GM19043 (cell line): ENCODE measurements around the gene ABHD16A.
"Not testable (repeated sequence)": the region's sequence is repeated elsewhere in the genome, so short reads cannot be mapped to it uniquely, and the experiment has no call there.

ENCODE experiments used
- ATAC-seq: cut with Tn5 transposase; IDR thresholded peaks from one replicate; pipeline ENCODE4 v1.9.1; 2021; ENCODE audit warnings: low read depth; ENCODE audit not compliant: unreplicated experiment

Gene ABHD16A

DNA sequence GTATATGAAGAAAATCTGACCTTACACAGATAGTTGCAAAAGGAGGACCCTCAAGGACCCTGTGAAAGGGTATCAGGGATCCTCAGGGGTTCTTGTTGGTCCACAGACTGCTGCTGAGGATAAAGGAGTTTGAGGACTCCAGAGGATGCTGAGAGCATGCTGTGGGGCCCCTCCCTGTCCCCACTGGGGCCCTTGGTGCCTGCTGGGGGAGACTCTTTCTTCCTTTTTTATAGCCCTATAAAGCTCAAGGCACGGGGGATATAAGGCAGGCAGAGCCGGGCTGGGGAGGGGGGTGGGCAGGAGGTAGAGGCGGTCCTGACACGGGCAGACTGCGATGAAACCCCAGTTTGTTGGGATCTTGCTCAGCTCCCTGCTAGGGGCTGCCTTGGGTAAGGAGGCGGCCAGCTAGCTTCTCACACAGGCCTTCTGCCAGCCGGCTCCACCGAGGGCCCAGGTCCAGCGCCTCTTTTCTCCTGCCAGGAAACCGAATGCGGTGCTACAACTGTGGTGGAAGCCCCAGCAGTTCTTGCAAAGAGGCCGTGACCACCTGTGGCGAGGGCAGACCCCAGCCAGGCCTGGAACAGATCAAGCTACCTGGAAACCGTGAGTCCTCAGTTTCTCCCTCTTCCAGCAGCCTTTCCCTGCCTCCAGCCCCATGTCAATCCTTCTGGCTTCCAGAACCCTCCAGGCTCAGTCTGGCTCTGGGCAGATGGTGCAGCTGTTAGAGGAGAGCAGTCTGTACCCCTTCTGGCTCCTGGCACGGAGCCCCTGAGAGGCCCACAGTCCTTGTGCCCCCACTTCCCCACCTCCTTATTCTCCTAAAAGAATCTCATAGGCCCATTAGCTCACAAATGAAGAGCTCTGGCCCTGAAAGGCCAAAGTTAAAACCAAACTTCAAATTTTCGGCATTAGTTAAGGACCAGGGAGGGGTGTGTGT lies 12.2 kb upstream of the ABHD16A start, which contains the start of gene LY6G6D:
TSS of gene LY6G6D (plus strand) at position 327 of the 937 bp plus-strand sequence. CDS start at position 335, 8 bp downstream.
- ATAC-seq: no peak

DNA sequence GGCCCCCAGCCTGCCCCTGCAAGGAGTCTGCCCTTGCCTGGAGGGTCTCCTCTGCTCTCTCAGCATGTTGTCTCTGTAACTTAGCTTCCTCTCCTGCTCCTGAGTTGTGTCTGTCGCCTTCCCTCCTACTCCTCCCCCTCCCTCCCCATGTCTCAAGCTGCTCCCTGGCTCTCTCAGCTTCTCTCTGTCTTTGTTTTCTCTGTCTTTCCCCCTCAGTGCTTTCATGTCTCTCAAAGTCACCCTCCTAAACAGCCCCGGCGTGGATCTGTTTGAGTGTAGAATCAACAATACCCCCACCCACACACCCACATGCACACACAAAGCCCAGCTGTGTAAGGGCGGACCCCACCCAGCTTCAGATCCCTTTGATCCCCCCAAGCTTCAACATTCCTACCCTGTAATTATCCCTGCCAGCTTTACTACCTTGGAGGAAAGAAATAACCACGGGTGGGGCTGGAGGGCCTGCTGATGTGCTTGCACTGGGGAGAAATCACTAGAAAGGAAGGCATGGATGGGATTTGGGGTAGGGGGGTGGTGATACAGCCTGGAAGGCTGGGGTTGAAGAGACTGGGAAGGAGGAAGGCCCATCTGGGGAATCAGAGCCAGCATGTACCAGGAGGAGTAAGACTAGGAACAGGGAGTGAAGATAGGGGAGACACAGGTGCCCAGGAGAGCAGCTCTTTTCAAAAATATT lies 11.0 kb upstream of the ABHD16A start:
- no peak for ATAC-seq

DNA sequence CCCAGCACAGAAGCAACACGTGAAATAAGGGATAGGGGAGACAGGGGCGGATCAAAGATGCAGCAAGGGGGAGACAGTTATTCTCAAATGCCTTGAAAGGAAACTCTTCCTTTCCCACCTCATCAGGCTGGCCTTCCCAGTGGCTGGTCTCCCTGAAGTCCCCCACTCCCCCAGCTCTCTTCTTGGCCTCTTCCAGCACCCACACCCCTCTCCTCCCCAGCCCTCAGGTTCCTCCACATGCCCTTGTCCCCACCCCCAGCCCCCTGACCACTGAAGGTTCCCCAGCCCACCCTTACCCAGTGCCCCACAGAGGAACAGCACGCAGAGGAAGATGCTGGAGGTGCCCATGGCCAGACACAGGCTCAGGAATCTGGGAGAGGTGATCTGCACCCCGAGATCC lies 10.3 kb upstream of the ABHD16A start:
- no peak for ATAC-seq

DNA sequence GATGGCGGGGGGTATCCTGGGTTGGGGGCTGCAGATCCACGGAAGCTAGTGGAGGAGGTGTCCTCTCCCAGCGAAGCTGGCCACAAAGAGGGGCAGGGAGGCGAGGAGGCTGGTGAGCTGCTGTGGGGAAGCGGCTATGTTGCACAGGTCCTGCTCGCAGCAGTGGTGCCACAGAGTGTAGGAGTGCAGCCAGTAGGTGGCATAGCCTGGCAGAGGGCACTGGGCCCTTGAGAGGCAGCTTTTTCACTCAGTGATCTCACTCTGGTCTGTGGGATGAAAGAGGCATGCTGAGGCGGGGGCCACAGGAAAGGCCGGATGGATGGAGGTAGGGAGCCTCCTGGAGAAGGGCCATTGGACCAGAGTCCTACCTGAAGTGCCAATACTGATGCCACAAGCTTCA lies 9.2 kb upstream of the ABHD16A start:
- ATAC-seq: no peak

DNA sequence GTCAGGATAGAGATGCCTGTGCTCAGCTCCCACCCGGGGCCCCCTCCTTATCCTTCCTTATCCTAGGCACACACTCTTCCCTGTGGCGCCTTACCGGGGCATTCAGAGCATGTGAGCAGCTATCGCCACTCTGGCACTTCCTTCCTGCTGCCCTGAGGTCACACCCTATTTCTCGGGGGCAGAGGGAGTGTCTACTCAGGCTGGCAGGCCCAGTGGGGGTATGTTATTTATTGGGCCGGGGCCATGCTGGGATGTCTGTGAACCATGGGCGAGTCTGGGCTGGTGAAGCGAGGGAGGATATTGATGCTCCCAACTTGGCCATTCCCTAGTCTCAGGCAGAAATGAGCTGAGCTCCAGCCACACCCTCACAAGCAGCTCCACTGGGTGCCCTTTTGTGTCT lies 8.1 kb upstream of the ABHD16A start:
- no peak for ATAC-seq

DNA sequence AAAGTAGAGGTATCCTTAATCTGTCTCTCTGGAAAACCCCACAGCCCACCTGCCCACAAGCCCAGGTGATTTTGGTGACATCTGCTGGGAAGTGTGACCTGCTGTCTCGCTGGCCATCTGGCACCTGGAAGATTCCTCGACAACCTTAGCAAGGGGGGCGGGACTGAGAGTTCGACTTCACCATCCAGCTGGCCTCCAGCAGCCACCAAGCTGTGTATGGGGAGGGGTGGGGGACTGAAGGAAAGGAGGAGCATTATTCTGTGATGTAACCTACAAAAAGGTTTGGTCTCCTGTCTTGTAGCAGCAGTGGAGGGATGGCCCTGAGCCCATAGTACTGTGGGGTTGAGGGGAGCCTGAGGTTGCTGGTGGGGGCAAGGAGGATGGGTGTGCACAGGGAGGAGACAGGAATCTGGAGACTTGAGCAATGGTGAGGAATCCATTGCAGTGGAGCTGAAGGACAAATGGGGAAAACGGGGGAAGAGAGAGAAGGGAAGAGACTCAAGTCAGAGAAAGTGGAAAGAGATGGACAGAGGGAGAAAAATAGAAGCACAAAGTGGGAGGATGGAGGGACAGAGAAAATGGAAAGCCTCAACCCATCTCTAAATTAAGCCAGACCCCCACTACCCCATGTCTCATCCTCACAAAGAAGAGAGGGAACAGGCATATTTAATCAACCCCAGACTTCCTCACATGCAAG lies 7.5 kb upstream of the ABHD16A start:
- ATAC-seq: no peak

DNA sequence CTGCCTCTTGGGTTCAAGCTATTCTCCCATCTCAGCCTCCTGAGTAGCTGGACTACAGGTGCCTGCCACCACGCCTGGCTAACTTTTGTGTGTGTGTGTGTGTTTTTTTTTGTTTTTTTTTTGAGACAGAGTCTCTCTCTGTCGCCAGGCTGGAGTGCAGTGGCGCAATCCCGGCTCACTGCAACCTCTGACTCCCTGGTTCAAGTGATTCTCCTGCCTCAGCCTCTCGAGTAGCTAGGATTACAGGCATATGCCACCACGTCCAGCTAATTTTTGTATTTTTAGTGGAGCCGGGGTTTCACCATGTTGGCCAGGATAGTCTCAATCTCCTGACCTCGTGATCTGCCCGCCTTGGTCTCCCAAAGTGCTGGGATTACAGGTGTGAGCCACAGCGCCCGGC lies 6.0 kb upstream of the ABHD16A start:
- ATAC-seq: not testable (repeated sequence)

DNA sequence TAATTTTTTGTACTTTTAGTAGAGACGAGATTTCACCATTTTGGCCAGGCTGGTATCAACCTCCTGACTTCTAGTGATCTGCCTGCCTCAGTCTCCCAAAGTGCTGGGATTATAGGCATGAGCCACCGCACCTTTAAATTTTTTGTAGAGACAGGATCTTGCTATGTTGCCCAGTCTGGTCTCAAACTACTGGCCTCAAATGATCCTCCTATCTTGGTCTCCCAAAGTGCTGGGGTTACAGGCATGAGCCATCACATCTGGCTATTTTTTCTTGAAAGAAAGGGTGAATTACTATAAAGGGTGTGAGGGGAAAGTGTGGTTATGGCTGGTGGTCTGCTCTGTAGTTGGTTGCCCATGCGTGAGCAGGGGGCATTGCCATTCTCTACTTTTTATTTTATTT lies 5.1 kb upstream of the ABHD16A start:
- ATAC-seq: no peak

DNA sequence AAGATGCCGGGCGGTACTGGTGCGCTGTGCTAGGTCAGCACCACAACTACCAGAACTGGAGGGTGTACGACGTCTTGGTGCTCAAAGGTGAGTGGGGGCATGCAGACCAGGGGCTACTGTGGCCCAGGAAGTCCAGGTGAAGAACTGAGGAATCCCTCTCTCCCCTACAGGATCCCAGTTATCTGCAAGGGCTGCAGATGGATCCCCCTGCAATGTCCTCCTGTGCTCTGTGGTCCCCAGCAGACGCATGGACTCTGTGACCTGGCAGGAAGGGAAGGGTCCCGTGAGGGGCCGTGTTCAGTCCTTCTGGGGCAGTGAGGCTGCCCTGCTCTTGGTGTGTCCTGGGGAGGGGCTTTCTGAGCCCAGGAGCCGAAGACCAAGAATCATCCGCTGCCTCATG lies 4.6 kb upstream of the ABHD16A start:
- ATAC-seq: no peak

DNA sequence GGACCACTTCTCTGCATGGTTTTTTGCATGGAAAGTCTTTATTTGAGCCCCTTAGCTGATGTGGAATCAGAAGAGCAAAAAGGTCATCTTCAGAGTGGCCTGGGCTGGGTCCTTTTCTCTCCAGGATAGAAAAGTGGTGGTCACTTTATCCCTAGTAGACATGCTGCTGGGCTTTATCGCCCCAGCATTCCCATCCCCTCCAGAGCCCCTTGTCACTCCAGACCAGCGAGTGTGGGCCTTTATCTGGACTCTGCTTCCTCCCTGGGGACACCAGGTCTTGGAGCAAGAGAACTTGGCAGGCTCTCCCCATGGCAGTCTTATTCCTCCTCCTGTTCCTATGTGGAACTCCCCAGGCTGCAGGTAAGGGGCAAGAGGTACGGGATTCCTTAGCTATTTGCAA lies 3.5 kb upstream of the ABHD16A start, which contains the start of gene LY6G6F:
TSS of gene LY6G6F (plus strand) at position 268 of the 400 bp plus-strand sequence. CDS start at position 309, 41 bp downstream.
- no peak for ATAC-seq

DNA sequence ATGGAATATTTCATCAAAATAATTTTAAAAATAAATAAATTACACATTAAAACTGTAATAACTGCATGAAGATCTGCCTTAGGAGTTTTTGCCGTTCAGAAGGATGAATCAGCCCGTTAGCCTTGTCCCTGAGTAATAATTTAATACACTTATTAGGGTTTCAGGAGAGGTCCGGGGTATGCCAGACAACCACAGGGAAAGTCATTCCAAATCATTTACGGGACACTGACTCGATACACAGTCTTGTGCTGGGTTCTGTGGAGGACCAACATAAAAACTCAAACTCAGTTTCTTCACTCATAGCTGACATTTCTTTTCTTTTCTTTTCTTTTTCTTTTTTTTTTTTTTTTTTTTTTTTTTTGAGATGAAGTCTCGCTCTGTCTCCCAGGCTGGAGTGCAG lies 2.8 kb upstream of the ABHD16A start:
- no peak for ATAC-seq

DNA sequence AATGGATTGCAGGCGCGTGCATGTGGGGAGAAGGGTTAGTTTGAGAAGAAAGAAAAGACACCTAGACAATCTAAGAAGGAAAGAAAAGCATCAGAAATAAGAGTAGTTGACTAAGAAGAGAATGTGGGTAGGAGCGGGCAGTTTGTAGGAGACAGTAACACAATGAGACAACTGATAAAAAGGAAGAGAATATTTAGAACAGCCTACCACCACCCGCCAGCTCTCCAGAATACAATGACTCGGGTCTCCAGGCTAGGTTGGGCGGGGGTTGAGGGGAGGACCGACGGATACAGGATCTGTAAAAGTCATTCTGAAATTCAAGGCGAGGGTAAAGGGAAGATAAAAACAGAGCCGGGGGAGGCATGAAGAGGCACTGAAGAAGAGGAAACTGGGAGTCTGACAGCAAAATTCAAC lies 712 bp downstream of the ABHD16A start:
- ATAC-seq: no peak

DNA sequence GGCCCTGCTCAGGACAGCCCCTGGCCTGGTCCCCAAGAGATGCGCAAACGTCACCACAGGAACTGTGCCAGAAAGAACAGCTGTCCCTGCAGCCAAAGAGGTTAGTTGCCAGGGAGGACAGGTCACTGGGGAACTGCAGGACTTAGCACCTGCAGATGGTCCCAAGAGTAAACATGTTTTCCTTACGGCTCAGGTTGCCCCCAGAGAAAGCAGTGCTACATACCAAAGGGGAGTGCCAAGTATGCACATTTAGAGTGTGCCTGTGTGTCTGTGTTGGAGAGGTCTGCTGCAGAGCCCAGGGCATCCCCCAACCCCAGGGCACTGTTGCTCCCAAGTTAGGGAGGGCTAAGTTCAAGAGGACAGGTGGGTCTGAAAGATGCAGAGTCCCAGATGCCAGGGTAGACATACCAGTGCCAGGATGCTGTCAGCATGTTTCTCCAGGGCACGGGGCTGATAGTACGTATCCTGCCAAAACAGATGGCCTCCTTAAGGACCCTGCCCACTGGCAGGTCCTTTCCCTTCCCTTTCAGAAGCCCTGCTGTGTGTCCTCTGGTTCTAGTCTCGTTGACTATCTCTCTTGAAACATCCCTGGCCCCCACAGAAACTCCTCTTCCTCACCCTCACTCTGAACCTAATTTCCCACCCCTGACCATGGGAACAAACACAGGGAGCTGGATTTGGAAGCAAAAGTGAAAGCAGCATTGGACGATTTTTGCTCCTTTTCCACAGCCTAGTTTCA lies 1.3 kb downstream of the ABHD16A start:
- no peak for ATAC-seq

DNA sequence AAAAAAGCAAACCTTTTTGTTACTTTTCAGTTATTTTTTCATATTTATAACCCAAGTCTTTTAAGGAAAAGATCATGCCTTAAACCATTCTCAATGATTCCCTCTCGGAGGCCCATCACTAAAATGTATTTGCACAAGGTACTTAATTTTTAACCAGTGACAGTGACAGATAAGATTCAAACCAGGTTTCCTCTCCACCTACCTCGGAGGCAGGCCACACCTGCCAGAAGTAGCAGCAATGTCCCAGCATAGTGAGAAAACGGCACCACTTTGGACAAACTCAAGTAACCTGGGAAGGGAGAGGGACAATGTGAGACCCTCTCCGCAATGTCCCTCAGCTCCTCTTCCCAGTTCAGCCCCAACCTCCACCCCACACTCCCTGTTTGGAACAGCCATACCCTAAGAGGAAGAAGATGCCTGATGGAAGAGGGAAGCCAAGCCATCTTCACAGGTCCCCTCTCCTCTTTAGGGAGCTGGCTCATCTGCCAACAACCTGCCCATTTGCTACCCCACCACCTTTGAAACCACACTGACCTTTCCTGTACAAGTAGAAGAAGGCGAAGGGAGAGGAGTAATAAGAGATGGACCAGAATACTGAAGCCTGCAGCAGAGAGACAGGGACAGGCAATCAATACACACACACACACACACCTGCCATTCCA lies 2.3 kb downstream of the ABHD16A start:
- ATAC-seq: no peak

DNA sequence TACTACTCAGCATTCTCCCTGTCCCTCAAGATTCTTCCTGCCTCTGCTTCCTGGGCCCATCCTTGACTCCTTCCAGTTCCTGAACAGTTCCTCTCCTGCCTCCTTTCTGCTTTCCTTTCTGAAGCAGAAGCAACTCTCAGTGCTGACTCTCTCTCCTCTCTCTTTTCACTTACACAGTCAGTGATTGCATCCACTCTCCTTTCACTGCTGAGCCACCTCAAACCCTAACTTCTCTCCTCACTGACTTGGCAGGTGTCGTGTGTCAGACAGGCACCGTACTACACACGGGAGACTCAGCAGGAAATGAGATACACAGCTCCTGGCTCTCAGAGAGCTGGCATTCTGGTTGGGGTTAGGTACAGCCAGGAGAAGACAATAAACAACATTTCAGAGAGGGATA lies 5.6 kb downstream of the ABHD16A start:
- no peak for ATAC-seq

DNA sequence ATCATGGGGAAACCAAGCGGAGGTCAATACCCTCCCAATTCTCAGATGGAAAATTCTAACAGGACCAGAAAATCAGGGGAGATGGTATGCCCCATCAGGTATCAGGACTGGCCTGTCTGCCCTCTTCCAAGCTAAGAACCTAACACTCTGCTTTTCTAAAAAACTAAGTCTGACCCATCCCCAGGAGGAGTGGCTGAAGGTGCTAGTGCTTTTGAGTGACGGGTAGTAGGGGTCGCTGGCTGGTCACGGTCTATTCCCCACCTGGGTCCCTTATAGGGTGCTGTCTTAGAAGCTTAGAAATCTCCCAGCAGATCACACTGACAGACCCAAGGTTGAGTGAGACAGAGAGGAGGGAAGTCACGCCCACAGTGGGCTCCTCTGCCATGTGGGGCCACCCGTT lies 9.6 kb downstream of the ABHD16A start:
- no peak for ATAC-seq

DNA sequence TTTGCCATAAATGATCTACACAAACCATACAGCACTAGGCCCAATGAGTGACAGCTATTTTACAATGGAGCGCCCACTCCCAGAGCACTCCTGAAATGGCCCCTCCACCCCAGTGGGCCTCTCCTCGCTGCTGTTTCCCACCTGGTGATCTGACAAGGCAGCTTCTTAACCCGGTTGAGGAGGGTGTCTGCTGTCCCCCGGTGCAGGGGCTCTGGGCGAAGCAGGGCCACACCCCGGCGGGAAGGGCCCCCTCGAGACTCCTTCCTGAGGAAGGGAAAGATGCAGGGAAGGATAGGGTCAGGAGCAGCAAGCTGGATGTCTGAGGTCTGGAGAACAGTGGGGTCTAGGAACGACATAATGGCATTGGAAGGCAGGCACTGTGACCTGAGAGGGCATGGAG lies 10.2 kb downstream of the ABHD16A start:
- no peak for ATAC-seq

DNA sequence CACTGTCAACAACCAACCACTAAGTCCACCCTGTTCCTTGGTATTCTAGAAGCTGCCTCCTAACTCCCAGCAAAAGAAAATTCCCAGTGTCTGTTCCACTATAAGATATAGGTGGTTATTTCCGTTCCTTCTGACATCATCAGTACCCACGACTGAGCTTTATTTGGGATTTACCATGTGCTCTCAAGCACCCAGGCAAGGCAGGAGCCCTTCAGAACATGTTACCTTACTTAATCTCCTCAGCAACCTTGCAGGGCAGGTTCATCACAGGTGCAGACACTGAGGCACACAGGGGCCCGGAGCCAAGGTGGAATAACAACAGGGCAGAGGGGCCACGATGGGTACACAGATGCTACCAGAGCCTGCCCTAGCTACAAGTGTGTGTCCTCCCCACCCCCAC lies 10.8 kb downstream of the ABHD16A start:
- ATAC-seq: no peak

DNA sequence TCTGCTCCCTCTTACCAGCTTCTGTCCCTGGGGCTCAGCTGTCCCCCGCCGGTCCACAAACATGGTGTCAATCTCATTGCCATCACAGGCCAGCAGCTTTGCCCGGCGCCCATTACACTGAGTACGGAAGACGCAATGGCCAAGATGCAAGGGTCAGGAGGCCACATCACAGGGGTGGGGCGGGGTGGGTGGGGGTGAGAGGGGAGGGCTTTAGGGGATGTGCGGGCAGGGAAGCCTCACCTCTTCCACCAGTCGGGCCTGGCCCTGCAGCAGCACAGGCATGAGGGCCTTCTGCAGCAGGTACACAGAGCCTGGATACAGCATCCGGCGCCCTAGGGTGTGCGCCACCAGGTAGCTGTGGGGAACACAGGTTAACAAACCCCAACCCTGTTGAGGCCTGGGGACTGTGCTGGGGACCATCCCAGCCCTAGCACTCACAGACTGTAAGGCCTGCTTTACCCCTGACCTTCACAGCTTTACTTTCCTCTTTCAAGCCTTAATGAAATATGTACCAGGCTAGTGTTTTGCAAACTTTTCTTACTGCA lies 11.5 kb downstream of the ABHD16A start:
- no peak for ATAC-seq

DNA sequence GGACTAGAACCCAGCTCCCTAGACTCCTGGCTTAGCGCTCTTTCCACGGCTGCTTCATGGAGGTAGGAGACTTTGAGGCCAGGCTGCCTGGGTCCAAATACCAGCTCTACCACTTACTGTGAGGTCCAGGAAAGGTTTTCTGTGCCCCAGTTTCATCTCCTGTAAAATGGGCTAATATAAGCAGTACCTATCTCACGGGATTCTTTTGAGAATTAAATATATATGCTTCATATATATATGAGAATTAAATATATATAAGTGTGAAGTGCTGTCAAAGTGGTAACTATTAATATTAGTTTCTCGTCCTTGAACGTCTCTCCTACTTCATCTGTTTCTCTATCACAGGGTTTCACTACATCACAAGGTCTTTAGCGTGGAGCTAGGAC lies 12.1 kb downstream of the ABHD16A start:
- ATAC-seq: no peak
